ENCODE data around the gene VPS4A. TPM values are rescaled to one million over a fixed set of nuclear protein-coding genes. Genes with fewer than 3 reads are reported as not detected.

The VPS4A gene
- total RNA-seq, 2 donors from 2014 or later = 28.6 to 37.8 TPM

DNA sequence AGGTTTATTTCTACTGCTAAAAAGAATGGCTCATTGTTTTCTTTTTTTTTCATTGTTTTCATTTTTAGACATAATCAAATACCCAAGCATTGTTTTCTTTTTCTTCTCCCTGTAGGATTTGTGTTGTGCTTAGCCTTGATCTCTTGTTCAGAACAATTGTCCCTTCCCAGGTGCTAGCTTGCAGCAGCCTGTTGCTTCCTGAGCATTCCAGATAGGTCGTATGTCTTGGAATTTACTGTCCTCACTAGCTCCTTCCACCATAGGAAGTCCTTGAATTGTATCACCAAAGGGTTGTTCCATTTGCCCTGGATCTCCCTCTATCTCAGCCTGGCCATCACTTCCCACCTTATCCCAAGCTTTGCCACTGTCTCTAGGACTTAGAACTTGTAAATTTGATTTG is 10.0 kb upstream of the VPS4A start:
- Histone ChIP-seq H3K27me3 (ENCODE audit: control insufficient read depth, insufficient read depth, low read length, poor library complexity, severe bottlenecking) (no peaks in the 10 kb centered on the region), H3K4me1 (ENCODE audit: control insufficient read depth, insufficient read depth, low read length) (peaks cover 8% of the 10 kb centered on the region), H3K9me3 (ENCODE audit: control insufficient read depth, low read length) (no peaks in the 10 kb centered on the region), H3K27ac (ENCODE audit: low read depth, low read length) (no peak overlapping the region), H3K36me3 (ENCODE audit: control insufficient read depth, insufficient read depth, low read length) (no peaks in the 10 kb centered on the region), H3K9ac (ENCODE audit: extremely low read depth, low read length, poor library complexity, severe bottlenecking) (no peak overlapping the region), H3K4me3 (ENCODE audit: low read length) (no peak overlapping the region)
- H3K27ac Mint-ChIP-seq = peak overlapping the region; percentile 4
- peaks cover 28% of the 10 kb centered on the region for H3K36me3 Mint-ChIP-seq (ENCODE audit: low read depth)
- no peak for DNase-seq
- WGBS, 2 experiments (ENCODE audit: insufficient coverage in 1 of 2, insufficient read length in 1 of 2) = 73 to 86% methylated on average over 1 of the region's 1 CpG
- TF ChIP-seq, protein P1, sequence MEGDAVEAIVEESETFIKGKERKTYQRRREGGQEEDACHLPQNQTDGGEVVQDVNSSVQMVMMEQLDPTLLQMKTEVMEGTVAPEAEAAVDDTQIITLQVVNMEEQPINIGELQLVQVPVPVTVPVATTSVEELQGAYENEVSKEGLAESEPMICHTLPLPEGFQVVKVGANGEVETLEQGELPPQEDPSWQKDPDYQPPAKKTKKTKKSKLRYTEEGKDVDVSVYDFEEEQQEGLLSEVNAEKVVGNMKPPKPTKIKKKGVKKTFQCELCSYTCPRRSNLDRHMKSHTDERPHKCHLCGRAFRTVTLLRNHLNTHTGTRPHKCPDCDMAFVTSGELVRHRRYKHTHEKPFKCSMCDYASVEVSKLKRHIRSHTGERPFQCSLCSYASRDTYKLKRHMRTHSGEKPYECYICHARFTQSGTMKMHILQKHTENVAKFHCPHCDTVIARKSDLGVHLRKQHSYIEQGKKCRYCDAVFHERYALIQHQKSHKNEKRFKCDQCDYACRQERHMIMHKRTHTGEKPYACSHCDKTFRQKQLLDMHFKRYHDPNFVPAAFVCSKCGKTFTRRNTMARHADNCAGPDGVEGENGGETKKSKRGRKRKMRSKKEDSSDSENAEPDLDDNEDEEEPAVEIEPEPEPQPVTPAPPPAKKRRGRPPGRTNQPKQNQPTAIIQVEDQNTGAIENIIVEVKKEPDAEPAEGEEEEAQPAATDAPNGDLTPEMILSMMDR (conservative IDR thresholded peaks at IDR 0.05) = no peak
- no peaks in the 10 kb centered on the region for H3K27me3 Mint-ChIP-seq (ENCODE audit: insufficient read depth)
- H3K4me1 Mint-ChIP-seq = peaks cover 8% of the 10 kb centered on the region
- H3K4me3 Mint-ChIP-seq = no peak overlapping the region
- no peaks in the 10 kb centered on the region for H3K9me3 Mint-ChIP-seq

DNA sequence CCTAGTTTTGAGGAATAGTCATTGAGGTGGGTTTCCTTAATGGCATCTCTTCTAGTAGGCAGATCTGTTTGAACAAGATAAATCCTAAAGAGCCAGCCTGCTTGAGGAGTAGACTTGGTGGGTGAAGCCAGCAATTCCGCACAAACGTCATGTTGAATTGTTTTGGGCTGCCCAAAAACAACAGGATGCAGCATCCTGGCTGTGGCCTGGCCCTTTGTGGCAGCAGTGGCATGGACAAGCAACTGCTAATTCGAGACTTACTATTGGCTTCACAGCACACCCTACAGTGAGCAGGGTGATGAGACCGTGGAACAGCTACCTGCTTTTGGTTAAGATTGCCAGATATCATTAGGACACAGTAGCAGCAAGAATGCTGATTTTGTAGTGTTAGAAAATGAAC is 9.3 kb upstream of the VPS4A start:
- no peak overlapping the region for H3K4me3 Mint-ChIP-seq
- H3K27me3 ChIP-seq (ENCODE audit: control insufficient read depth, insufficient read depth, low read length, poor library complexity, severe bottlenecking) = no peaks in the 10 kb centered on the region
- peaks cover 26% of the 10 kb centered on the region for H3K36me3 Mint-ChIP-seq (ENCODE audit: low read depth)
- peaks cover 8% of the 10 kb centered on the region for H3K4me1 ChIP-seq (ENCODE audit: control insufficient read depth, insufficient read depth, low read length)
- no peak for DNase-seq
- H3K36me3 ChIP-seq (ENCODE audit: control insufficient read depth, insufficient read depth, low read length) = no peaks in the 10 kb centered on the region
- no peaks in the 10 kb centered on the region for H3K27me3 Mint-ChIP-seq (ENCODE audit: insufficient read depth)
- H3K9me3 Mint-ChIP-seq = no peaks in the 10 kb centered on the region
- TF ChIP-seq, protein P1 (conservative IDR thresholded peaks at IDR 0.05) = no peak
- H3K4me3 ChIP-seq (ENCODE audit: low read length) = no peak overlapping the region
- peaks cover 8% of the 10 kb centered on the region for H3K4me1 Mint-ChIP-seq
- H3K27ac ChIP-seq (ENCODE audit: low read depth, low read length) = no peak overlapping the region
- 94 to 97% methylated on average over 4 of the region's 4 CpGs for WGBS, 2 experiments (ENCODE audit: insufficient coverage in 1 of 2, insufficient read length in 1 of 2)
- H3K9ac ChIP-seq (ENCODE audit: extremely low read depth, low read length, poor library complexity, severe bottlenecking) = no peak overlapping the region
- H3K9me3 ChIP-seq (ENCODE audit: control insufficient read depth, low read length) = no peaks in the 10 kb centered on the region
- H3K27ac Mint-ChIP-seq = no peak overlapping the region

DNA sequence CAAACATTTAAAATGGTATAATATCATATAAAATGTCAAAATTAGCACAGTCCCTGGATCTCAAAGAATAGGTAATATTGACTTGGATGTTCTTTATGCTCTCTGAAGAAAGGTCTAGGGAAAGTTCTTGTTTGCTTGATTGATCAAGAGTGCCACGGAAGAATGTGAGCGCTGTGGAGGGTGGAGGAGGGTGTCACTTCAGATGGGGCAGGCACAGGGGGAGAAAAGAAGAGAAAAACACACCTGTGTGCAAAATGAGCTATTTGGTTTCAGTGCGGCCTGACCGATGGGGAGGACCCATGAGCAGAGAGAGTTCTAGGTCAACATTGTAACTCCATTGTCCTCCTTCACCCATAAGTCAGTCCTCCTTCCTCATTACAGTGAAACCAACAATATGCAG is 8.8 kb upstream of the VPS4A start:
- Histone ChIP-seq H3K4me3 (ENCODE audit: low read length) (no peak overlapping the region), H3K9ac (ENCODE audit: extremely low read depth, low read length, poor library complexity, severe bottlenecking) (no peak overlapping the region), H3K9me3 (ENCODE audit: control insufficient read depth, low read length) (no peaks in the 10 kb centered on the region), H3K36me3 (ENCODE audit: control insufficient read depth, insufficient read depth, low read length) (no peaks in the 10 kb centered on the region), H3K27ac (ENCODE audit: low read depth, low read length) (no peak overlapping the region), H3K4me1 (ENCODE audit: control insufficient read depth, insufficient read depth, low read length) (peaks cover 8% of the 10 kb centered on the region), H3K27me3 (ENCODE audit: control insufficient read depth, insufficient read depth, low read length, poor library complexity, severe bottlenecking) (no peaks in the 10 kb centered on the region)
- no peak overlapping the region for H3K27ac Mint-ChIP-seq
- peaks cover 8% of the 10 kb centered on the region for H3K4me1 Mint-ChIP-seq
- no peak for DNase-seq
- no peaks in the 10 kb centered on the region for H3K9me3 Mint-ChIP-seq
- WGBS, 2 experiments (ENCODE audit: insufficient coverage in 1 of 2, insufficient read length in 1 of 2) = 99 to 100% methylated on average over 2 to 4 of the region's 4 CpGs
- H3K4me3 Mint-ChIP-seq = no peak overlapping the region
- no peaks in the 10 kb centered on the region for H3K27me3 Mint-ChIP-seq (ENCODE audit: insufficient read depth)
- TF ChIP-seq, protein P1 (conservative IDR thresholded peaks at IDR 0.05) = no peak
- H3K36me3 Mint-ChIP-seq (ENCODE audit: low read depth) = peaks cover 26% of the 10 kb centered on the region

Measured in endodermal cell (in vitro differentiated cells).